ENCODE measurements around the gene CACNA1B.
"Not testable (repeated sequence)": the region's sequence is repeated elsewhere in the genome, so short reads cannot be mapped to it uniquely, and the experiment has no call there.

Gene CACNA1B

DNA sequence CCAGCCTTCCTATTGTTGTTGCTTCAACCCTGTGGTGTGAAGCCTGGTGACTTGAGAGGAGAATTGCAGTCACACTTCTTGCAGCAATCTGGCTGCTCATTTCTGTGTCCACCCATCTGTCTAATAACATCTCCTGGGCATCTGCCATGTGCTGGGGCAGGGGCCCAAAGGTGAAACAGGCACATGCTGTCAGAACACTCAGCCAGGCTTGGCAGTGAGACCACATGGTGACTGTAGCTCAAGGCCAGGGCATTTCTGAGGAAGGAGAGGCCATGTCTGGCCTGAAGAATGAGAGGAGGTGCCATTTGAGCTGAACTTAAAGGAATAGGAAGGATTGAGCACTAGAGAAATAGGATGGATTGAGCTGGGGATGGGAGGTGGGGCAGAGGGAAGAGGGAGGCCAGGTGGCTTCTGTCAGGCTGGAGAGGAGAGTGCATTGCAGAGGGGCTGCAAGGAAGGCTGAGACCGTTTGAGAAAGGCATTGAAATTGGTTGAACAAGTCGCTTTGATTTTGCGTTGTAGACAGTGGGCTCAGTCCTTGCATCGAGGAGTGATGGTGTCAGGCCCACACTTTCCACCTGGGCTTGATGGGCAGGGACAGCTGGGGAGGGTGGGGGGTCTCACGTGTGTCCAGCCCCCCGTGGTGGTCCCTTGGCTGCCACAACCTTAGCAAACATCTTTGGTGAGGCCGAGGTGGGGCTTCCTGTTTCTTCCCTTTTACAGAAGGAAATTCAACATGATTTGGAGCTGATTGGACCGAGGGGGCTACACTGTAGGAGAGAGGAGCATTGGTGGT, 222.4 kb downstream of the CACNA1B start:
- DNase-seq (ENCODE audit: low spot score) = no peak

DNA sequence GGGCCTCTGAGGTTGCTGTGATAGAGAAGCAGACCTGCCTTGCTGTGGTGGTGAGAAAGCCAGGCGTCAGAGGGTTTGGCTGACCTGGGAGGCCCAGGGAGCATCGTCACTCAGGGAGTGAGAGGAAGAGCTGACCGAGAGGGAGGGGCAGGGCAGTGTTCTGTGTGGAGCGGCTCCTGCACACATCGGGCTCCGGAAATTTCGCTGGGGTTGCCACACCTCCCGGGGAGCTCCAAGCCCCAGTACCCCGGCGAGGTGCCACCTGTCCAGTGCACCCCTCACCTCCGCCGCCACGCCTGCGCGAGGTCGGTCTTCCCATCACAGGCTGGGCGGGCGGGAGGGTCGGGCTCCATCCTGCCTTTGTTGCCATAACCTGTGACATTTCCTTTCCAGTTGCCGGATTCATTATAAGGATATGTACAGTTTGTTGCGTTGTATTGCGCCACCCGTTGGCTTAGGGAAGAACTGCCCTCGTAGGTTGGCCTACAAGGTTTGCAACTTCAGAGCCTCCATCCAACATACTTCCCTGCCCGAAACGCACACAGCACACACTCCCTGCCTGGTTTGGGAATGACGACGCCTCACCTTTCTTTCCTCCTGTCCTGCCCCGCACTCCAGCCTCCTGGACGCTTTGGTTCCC, 223.2 kb downstream of the CACNA1B start:
- DNase-seq (ENCODE audit: low spot score) = peak; percentile 62

DNA sequence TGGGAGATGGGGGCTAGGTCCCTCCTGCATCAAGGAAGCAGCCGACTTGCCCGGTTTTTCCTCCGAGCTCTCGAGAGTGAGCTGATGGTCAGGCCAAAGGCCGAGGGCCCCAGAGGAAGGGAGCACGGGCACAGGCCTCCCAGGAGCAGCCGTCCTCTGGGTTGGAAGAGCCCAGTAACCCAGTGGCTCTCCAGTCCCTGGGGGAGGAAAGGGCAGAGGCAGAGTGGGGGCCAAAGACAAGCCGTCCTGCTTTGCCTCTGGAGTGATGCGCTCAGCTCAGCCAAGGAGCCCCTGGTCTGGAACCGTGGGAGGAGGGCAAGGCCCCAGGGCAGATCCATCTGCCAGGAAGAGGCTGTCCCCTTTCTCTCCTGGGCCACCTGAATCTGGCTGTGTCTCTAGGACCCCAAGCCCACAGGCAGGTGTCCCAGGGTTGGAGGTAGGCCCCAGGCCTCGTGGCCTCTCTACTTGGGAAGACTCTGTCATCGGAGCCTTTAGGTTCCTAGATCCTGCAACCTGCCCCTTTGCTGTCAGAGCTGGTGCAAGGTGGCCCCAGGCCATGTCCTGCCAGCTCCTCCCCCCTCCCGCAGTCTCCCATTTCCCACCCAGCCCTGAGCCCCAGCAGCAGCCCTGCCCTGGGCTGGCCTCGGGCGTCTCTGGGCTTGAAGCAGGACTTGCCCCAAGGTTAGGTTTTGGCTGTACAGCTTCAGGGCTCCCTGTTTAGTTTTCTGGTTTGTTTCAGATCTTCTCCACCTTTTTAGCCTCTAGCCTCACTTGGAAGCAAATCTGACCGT, 224.1 kb downstream of the CACNA1B start:
- DNase-seq (ENCODE audit: low spot score) = peak; percentile 10

DNA sequence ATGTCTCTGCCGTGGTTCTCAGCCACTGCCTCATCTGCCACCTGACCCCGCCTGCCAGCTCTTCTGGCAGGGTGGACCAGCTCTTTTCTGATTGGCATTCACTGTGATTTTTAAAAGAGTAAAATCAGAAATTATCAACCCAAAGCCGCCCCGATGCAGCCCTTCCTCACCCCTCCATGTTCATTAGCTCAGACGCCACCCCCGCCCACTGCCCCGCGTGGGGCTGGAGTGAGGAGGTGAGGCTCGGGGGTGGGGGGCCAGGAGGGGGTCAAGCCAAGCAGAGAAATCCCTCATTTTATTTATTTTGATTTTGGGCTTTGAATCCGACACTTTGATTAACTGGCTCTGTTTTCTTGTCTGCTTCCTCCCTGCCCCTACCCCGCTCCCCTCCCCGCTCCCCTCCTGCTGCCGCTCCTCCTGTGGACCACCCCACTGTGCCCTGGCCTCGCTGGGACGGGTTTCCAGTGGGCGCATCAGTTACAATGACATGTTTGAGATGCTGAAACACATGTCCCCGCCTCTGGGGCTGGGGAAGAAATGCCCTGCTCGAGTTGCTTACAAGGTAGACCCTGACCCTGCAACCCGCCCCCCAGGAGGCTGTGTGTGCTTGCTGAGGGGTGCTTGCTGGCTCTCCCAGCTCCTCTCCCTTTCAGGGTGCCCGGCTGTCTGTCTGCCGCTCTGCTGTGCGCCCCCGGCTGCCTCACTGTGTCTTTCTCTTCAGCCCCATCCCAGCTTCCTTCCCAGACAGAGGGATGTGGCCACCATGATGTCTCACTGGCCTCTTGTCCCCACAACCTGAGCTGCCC, 224.9 kb downstream of the CACNA1B start:
- peak; percentile 30 for DNase-seq (ENCODE audit: low spot score)

DNA sequence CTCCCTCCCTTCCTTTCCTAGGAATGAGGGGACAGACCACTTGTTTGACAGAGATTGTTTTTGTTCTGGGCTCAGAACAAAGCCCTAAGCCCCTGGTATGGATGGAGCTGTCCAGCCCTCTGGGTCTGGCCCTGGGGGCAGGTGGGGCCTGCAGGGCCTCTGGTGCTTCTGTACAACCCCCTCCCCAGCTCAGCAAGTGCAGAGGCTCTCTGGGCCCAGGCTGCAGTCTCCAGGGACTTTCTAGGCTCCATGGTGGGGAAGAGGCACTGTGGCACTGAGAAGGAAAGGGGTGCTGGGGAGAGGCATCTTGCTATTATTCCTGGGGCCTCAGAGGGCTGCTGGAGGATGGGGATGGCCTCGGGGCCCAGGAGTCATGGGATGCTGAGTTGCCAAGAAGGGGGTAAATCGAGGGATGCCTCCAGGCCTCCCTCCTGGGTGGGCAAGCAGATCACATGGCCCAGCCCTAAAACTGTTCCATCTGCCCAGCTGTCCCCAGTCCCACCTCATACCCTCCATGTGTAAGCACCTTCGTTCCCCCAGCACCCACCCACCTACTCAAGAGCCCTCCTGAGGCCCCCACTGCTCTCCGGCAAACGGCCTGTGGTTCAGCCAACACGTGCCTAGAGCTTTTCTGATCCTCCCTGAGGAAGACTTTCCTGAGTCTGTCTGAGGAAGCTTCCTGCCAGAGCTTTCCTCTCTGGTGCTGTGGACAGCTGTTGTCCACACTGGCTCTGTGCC, 225.7 kb downstream of the CACNA1B start:
- DNase-seq (ENCODE audit: low spot score) = peak; percentile 37

GRCh38 chr9:138103849-138104206, 226.2 kb downstream of the CACNA1B start:
- DNase-seq (ENCODE audit: low spot score) = no peak

DNA sequence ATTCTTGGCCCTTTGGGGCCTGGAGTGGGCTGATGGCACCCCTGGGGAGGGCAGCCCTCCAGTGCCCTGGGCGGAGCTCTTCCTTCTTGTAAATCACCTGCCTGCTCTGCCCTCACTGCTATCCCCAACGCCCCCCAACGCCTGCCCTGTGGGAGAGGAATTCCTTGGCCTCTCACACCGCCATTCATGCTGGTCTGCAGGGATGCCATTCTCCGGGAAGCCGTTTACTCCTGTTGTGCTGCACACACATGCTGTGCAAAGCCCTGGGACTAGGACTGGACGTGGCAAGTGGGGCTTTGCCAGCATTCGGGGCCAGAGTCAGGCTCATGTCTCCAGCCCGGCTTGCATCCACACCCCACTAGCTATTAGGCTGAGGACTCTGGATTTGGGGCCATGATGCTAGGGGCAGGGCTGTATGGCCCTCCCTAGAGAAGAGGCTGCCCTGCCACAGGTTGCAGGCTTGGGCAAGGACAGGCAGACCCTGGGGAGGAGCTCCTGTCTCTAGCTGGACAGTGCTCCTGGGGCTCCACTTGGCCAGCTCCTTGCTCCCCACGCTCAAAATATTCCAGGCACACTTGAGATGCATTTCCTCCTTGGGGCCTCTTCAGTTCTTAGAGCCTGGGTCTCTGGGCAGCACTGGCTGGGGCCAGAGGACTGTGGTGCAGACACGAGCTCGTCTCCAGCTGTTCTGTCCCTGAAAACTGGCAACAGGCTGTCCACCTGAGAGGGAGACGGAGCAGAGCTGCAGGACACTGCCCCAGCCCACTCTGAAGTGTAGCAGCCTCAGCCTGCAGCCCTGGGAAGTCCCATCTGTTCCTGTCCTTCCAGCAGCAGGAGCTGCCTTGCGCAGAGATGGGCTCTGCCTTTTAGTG, 226.9 kb downstream of the CACNA1B start:
- DNase-seq (ENCODE audit: low spot score) = peak; percentile 30

GRCh38 chr9:138105123-138105415, 227.5 kb downstream of the CACNA1B start:
- no peak for DNase-seq (ENCODE audit: low spot score)

DNA sequence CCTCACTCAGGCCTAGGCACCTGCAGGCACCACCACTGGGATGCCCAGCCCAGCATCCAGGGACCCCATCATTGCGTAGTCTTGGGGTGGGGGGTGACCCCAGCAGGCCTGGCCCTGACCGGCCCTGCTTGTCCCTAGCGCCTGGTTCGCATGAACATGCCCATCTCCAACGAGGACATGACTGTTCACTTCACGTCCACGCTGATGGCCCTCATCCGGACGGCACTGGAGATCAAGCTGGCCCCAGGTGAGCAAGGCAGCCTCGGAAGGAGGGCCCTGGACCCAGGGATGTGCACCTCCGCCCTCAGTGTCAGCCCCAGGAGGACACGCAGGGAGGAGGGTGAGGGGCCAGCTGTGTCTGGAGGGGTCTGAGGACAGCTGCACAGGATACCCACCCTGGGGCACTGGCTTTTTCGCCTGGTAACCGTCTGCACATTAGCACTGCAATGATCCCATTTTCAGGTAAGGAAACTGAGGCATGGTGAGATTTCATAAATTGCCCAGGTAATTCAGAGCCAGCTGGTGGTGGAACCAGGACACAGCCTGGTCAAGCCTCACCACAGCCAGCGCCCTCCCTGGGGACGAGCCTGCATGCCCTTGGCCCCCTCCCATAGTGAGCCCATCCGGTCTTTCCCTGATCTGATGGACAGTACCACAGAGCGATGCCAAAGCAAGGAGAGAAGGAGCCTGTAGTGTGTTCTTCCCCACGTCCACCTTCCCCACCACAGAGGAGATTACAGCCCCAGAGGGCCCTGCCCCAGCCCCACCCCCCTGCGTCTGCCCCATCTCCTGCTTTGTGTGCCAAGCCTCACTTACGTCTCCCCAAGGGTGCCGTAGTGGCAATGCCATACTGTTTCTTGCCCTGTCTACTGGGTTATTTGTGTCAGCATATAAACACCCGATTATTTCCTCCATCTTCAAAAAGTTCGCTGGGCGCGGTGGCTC, 228.3 kb downstream of the CACNA1B start:
- DNase-seq (ENCODE audit: low spot score) = no peak

GRCh38 chr9:138107039-138107438, 229.5 kb downstream of the CACNA1B start:
- not testable (repeated sequence) for DNase-seq (ENCODE audit: low spot score)

GRCh38 chr9:138111607-138112006, 234.0 kb downstream of the CACNA1B start:
- DNase-seq (ENCODE audit: low spot score) = no peak

- DNase-seq (ENCODE audit: low spot score) = no peak
These were observed 234.6 kb downstream of the CACNA1B start for GRCh38 chr9:138112090-138112748.

DNA sequence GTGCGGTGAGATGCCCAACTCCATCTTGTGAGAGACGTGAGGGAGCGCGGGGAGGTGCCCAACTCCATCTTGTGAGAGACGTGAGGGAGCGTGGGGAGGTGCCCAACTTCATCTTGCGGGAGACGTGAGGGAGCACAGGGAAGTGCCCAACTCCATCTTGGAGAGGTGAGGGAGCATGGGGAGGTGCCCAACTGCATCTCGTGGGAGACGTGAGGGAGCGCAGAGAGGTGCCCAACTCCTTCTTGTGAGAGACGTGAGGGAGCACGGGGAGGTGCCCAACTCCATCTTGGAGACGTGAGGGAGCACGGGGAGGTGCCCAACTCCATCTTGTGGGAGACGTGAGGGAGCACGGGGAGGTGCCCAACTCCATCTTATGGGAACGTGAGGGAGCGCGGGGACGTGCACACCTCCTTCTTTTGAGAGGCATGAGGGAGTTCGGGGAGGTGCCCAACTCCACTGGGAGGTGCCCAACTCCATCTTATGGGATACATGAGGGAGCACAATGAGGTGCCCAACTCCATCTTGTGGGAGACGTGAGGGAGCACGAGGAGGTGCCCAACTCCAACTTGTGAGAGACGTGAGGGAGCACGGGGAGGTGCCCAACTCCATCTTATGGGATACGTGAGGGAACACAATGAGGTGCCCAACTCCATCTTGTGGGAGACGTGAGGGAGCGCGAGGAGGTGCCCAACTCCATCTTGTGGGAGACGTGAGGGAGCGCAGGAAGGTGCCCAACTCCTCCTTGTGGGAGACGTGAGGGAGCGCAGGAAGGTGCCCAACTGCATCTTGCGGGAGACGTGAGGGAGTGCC, 235.4 kb downstream of the CACNA1B start:
- no peak for DNase-seq (ENCODE audit: low spot score)

DNA sequence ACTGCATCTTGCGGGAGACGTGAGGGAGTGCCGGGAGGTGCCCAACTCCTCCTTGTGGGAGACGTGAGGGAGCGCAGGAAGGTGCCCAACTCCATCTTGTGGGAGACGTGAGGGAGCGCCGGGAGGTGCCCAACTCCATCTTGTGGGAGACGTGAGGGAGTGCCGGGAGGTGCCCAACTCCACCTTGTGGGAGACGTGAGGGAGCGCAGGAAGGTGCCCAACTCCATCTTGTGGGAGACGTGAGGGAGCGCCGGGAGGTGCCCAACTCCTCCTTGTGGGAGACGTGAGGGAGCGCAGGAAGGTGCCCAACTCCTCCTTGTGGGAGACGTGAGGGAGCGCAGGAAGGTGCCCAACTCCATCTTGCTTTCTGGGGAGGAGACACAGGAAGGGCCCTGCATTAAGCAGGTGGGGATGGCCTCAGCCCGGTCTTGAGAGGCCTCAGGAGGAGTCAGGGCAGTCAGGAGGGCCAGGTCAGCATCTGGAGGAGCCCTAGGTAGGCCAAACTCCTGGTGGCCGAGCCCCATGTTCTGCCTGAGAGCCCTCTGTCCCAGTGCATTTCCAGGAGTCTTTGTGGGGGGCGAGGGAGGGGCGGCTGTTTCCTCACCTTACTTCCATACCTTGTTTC, 236.2 kb downstream of the CACNA1B start:
- DNase-seq (ENCODE audit: low spot score) = not testable (repeated sequence)

- no peak for DNase-seq (ENCODE audit: low spot score)
These were observed 237.1 kb downstream of the CACNA1B start for GRCh38 chr9:138114501-138115245.

DNA sequence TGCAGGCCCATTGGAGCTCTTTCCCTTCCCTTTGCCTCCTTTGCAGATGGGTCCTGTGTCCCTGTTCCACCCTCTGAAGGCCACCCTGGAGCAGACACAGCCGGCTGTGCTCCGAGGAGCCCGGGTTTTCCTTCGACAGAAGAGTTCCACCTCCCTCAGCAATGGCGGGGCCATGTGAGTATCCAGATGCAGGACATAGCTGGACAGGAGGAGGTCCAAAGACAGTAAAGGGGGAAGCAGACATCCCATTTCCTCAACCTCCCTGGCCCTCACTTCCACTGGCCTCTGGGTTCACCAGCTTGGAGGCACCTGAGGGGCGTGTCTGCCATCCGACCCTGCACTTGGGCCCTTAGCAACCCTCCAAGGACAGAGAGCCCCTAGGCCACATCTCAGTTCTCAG, 237.9 kb downstream of the CACNA1B start:
- no peak for DNase-seq (ENCODE audit: low spot score)

- no peak for DNase-seq (ENCODE audit: low spot score)
These were observed 238.9 kb downstream of the CACNA1B start for GRCh38 chr9:138116521-138116920.

Data from iPS-NIHi11 (cell line).